K562 (cell line): ENCODE data around the gene CEP44. TPM values are rescaled to one million over a fixed set of nuclear protein-coding genes. Genes with fewer than 3 reads are reported as not detected.

Experiments
- COPS2 ChIP-seq: fragments of 450-650 bp; conservative IDR thresholded peaks from 2 replicates; pipeline ENCODE4 v1.6.1; 2016; ENCODE audit warnings: mild to moderate bottlenecking, moderate library complexity
- CTBP1 ChIP-seq: fragments of 450-650 bp; IDR thresholded peaks from 2 replicates; pipeline ENCODE4 v1.6.1; 2016; ENCODE audit warnings: borderline replicate concordance
- CTCF ChIP-seq, 3 experiments: IDR thresholded peaks in 2 of 3; conservative IDR thresholded peaks in 1 of 3; 2 replicates each; pipeline ENCODE4 v1.5.1; 2011 to 2012; ENCODE audit warnings: low read length in 3 of 3, mild to moderate bottlenecking in 3 of 3, control low read depth in 2 of 3, improper control_type of control experiment in 1 of 3, inconsistent platforms in 1 of 3, low read depth in 1 of 3, mixed read lengths in 1 of 3, moderate library complexity in 1 of 3; ENCODE audit not compliant: insufficient read depth in 2 of 3
- EP300 ChIP-seq: IDR thresholded peaks from 2 replicates; pipeline ENCODE4 v1.6.1; 2012; ENCODE audit warnings: low read length, improper control_type of control experiment
- FIP1L1 ChIP-seq: fragments of 200-400 bp; formaldehyde crosslinking; IDR thresholded peaks from 2 replicates; pipeline ENCODE4 v1.6.1; 2018; ENCODE audit warnings: mild to moderate bottlenecking, low read depth, low read length; ENCODE audit not compliant: poor library complexity, severe bottlenecking
- GABPB1 ChIP-seq: sonication (generic); formaldehyde crosslinking; IDR thresholded peaks from 2 replicates; pipeline ENCODE4 v1.8.0; 2022; ENCODE audit warnings: mild to moderate bottlenecking, missing genetic modification reagents
- IRF1 ChIP-seq: sonication (generic); formaldehyde crosslinking; IDR thresholded peaks from 2 replicates; pipeline ENCODE4 v1.8.0; 2022; ENCODE audit warnings: missing genetic modification reagents, mild to moderate bottlenecking, borderline replicate concordance
- L3MBTL2 ChIP-seq: fragments of 450-650 bp; IDR thresholded peaks from 2 replicates; pipeline ENCODE4 v1.6.1; 2016; ENCODE audit warnings: mild to moderate bottlenecking, moderate library complexity
- NFYB ChIP-seq: IDR thresholded peaks from 2 replicates; pipeline ENCODE4 v1.6.1; 2011; ENCODE audit warnings: mild to moderate bottlenecking, moderate library complexity; ENCODE audit not compliant: insufficient read length; ENCODE audit errors: extremely low read depth
- NR4A1 ChIP-seq, 2 experiments: fragments of 250-450 bp in 1 of 2; fragments of 450-650 bp in 1 of 2; sonication (Bioruptor Pico) in 1 of 2; IDR thresholded peaks; 2 replicates each; pipeline versions ENCODE4 v1.4.0 to v1.6.1; 2016 to 2020; ENCODE audit warnings: mild to moderate bottlenecking in 2 of 2, missing compliant biosample characterization in 1 of 2, missing genetic modification characterization in 1 of 2, moderate library complexity in 1 of 2
- PRDM10 ChIP-seq: fragments of 450-650 bp; IDR thresholded peaks from 2 replicates; pipeline ENCODE4 v1.6.1; 2018; ENCODE audit not compliant: partially characterized antibody
- SMARCB1 ChIP-seq: IDR thresholded peaks from 2 replicates; pipeline ENCODE4 v1.6.1; 2011; ENCODE audit warnings: improper control_type of control experiment, low read depth; ENCODE audit not compliant: insufficient read length
- ZBTB26 ChIP-seq: fragments of 450-650 bp; formaldehyde crosslinking; IDR thresholded peaks from 2 replicates; pipeline ENCODE4 v1.4.0; 2022; ENCODE audit warnings: missing genetic modification characterization
- ZNF253 ChIP-seq: fragments of 250-450 bp; sonication (Bioruptor Pico); conservative IDR thresholded peaks from 2 replicates; pipeline ENCODE4 v1.6.1; 2021; ENCODE audit warnings: mild to moderate bottlenecking
- ZNF354B ChIP-seq: fragments of 250-450 bp; sonication (Bioruptor Pico); IDR thresholded peaks from 2 replicates; pipeline ENCODE4 v1.4.0; 2020
- ZNF57 ChIP-seq: fragments of 450-650 bp; formaldehyde crosslinking; IDR thresholded peaks from 2 replicates; pipeline ENCODE4 v1.4.0; 2020; ENCODE audit warnings: mild to moderate bottlenecking, moderate library complexity
- ZNF584 ChIP-seq: fragments of 200-800 bp; sonication (Bioruptor generic); IDR thresholded peaks from 2 replicates; pipeline ENCODE4 v1.6.1; 2016; ENCODE audit warnings: low read depth, mild to moderate bottlenecking, missing genetic modification characterization, missing compliant biosample characterization
- ZNF740 ChIP-seq, 3 experiments: fragments of 200-800 bp in 1 of 3; sonication (Bioruptor generic) in 1 of 3; sonication (generic) in 1 of 3; formaldehyde crosslinking in 1 of 3; IDR thresholded peaks; 2 replicates each; pipeline versions ENCODE4 v1.6.1 to v1.8.0; 2016 to 2022; ENCODE audit warnings: mild to moderate bottlenecking in 2 of 3, missing compliant biosample characterization in 2 of 3, missing genetic modification characterization in 2 of 3, missing genetic modification reagents in 1 of 3
- ZSCAN29 ChIP-seq: fragments of 450-650 bp; IDR thresholded peaks from 2 replicates; pipeline ENCODE4 v1.6.1; 2017
- polyA plus RNA-seq, 8 experiments: library from polyadenylated mRNA; depleted of rRNA in 4 of 8; stranded (reverse) in 5 of 8; unstranded in 3 of 8; fragments of >200 nt; fragmentation: Nextera tagmentation in 2 of 8; fragmentation: Illumina TruSeq in 1 of 8; extraction: Ambion mirVana in 2 of 8; extraction: Trizol in 1 of 8; gene quantifications; 2 replicates each; pipeline versions ENCODE4 v1.2.1 to v1.2.3, GENCODE V29; 2011 to 2014; ENCODE audit warnings: inconsistent platforms in 1 of 8, missing spikeins in 1 of 8
- total RNA-seq, 7 experiments: library from RNA; depleted of rRNA in 6 of 7; stranded (reverse); fragments of >200 nt in 6 of 7; fragmentation: Illumina TruSeq in 2 of 7; extraction: Trizol in 2 of 7; gene quantifications; 2 replicates each; pipeline versions ENCODE4 v1.2.1 to v1.2.3, GENCODE V29; 2011 to 2021; ENCODE audit warnings: low replicate concordance in 1 of 7

CEP44 gene
- total and polyA plus RNA-seq, 9 of the 15 experiments (the other 6 are each of a cell fraction or from before 2014, with no cell fraction given): 19.6 to 45.0 (median 24.4) TPM

- TF ChIP-seq COPS2: no peak
- no peak for TF ChIP-seq ZNF57 (CRISPR knock-in tag)
- peak; percentile 9 for TF ChIP-seq PRDM10
- no peak for TF ChIP-seq ZNF740 (CRISPR knock-in tag; IDR thresholded peaks at IDR 0.05)
- TF ChIP-seq ZNF740 (tag; IDR thresholded peaks at IDR 0.05): no peak
- TF ChIP-seq ZSCAN29: no peak
- no peak for TF ChIP-seq ZNF354B (CRISPR knock-in tag)
- TF ChIP-seq FIP1L1: no peak
- no peak for TF ChIP-seq GABPB1 (CRISPR knock-in tag)
- no peak for TF ChIP-seq CTCF (IDR thresholded peaks at IDR 0.05 in 2 of 3, conservative IDR thresholded peaks at IDR 0.05 in 1 of 3; ENCODE audit: insufficient read depth in 2 of 3, low read depth in 1 of 3, low read length in 3 of 3)
- no peak for TF ChIP-seq ZNF253 (CRISPR knock-in tag)
- no peak for TF ChIP-seq SMARCB1
- no peak for TF ChIP-seq ZBTB26
- TF ChIP-seq NFYB: peak; percentile 96
- TF ChIP-seq EP300: no peak
- no peak for TF ChIP-seq IRF1 (CRISPR knock-in tag)
- 0 out of 2 replicates have a peak, but pooled peaks have one; percentile 4 for TF ChIP-seq L3MBTL2
- TF ChIP-seq NR4A1 (CRISPR knock-in tag; IDR thresholded peaks at IDR 0.05): no peak
- no peak for TF ChIP-seq NR4A1 (tag; IDR thresholded peaks at IDR 0.05)
- TF ChIP-seq CTBP1: no peak
- no peak for TF ChIP-seq ZNF584 (CRISPR knock-in tag)
Measured at GRCh38 chr4:174282836-174283506, 740 bp upstream of the CEP44 start (continued).
